Caco-2 (cell line): ENCODE results near the gene CKLF. TPM values are rescaled to one million over a fixed set of nuclear protein-coding genes. Genes with fewer than 3 reads are reported as not detected.
"Not testable (repeated sequence)": the region's sequence is repeated elsewhere in the genome, so short reads cannot be mapped to it uniquely, and the experiment has no call there.

Experiments used
- BruUV-seq: library from RNA; stranded (reverse); fragments of 400-500 nt; replicated peaks from 2 replicates; lab custom pipeline; 2021; lab: Mats Ljungman, UMichigan
- CTCF ChIA-PET: fragments of 300-600 bp; sonication (Branson Sonifier 250); formaldehyde crosslinking; loops from one replicate; lab custom pipeline; 2022; ENCODE audit warnings: antibody characterized with exemption; lab: Charles Lee
- POLR2A ChIA-PET: fragments of 300-600 bp; sonication (Branson Sonifier 250); formaldehyde crosslinking; loops from one replicate; lab custom pipeline; 2022; ENCODE audit warnings: antibody characterized with exemption; lab: Charles Lee
- DNase-seq, 2 experiments: peaks; one replicate each; pipeline versions ENCODE4 v3.0.0 to v3.0.0-alpha.2; 2020 to 2022
- H3K27me3 ChIP-seq: replicated peaks from 2 replicates; pipeline ENCODE4 v1.6.0; 2011; ENCODE audit warnings: low read length; ENCODE audit not compliant: control insufficient read depth, insufficient read depth
- H3K36me3 ChIP-seq: 2 replicates; pipeline ENCODE4 v1.5.1; 2011; ENCODE audit warnings: low read length; ENCODE audit not compliant: control insufficient read depth, insufficient read depth
- H3K4me1 ChIP-seq: fragments of 250-450 bp; sonication (Bioruptor Pico); 2 replicates; pipeline ENCODE4 v1.5.1; 2020; ENCODE audit warnings: mild to moderate bottlenecking
- H3K4me3 ChIP-seq: 2 replicates; pipeline ENCODE4 v1.5.1; 2011; ENCODE audit warnings: low read depth, mild to moderate bottlenecking, control low read depth, low read length
- H3K9me3 ChIP-seq: fragments of 250-450 bp; sonication (Bioruptor Pico); 2 replicates; pipeline ENCODE4 v1.5.1; 2020; ENCODE audit warnings: mild to moderate bottlenecking, moderate library complexity
- H3K27ac Mint-ChIP-seq: one replicate; pipeline ENCODE4 v1.8.0; 2022; ENCODE audit warnings: mixed read lengths; ENCODE audit not compliant: unreplicated experiment
- H3K27me3 Mint-ChIP-seq: one replicate; pipeline ENCODE4 v1.8.0; 2022; ENCODE audit warnings: mixed read lengths; ENCODE audit not compliant: insufficient read depth, unreplicated experiment
- H3K36me3 Mint-ChIP-seq: one replicate; pipeline ENCODE4 v1.8.0; 2022; ENCODE audit warnings: mild to moderate bottlenecking, mixed read lengths; ENCODE audit not compliant: insufficient read depth, unreplicated experiment
- H3K4me1 Mint-ChIP-seq: one replicate; pipeline ENCODE4 v1.8.0; 2022; ENCODE audit warnings: low read depth, mixed read lengths; ENCODE audit not compliant: unreplicated experiment
- H3K4me3 Mint-ChIP-seq: one replicate; pipeline ENCODE4 v1.8.0; 2022; ENCODE audit warnings: mild to moderate bottlenecking, moderate library complexity, mixed read lengths; ENCODE audit not compliant: unreplicated experiment
- H3K9me3 Mint-ChIP-seq: one replicate; pipeline ENCODE4 v1.8.0; 2022; ENCODE audit warnings: mixed read lengths; ENCODE audit not compliant: unreplicated experiment
- CTCF ChIP-seq, 2 experiments: fragments of 200-600 bp in 1 of 2; IDR thresholded peaks; 1 replicate in 1 of 2; 2 replicates in 1 of 2; pipeline versions ENCODE4 v1.5.1 to v1.8.0; 2011 to 2022; ENCODE audit warnings: antibody characterized with exemption in 1 of 2, control low read depth in 1 of 2, inconsistent platforms in 1 of 2, low read depth in 1 of 2, low read length in 1 of 2, mild to moderate bottlenecking in 1 of 2, moderate library complexity in 1 of 2; ENCODE audit not compliant: insufficient read depth in 1 of 2, severe bottlenecking in 1 of 2, unreplicated experiment in 1 of 2
- intact Hi-C: fragments of 100-400 bp; cut with micrococcal nuclease; formaldehyde crosslinking; loops from one replicate; pipeline ENCODE4 v1.10.0; 2022; ENCODE audit not compliant: unreplicated experiment
- total RNA-seq: library from RNA; stranded (reverse); gene quantifications from 2 replicates; pipeline ENCODE4 v1.2.3, GENCODE V29; 2022

The CKLF gene
- total RNA-seq, 1 experiment from 2014 or later, result 103 TPM

GRCh38 chr16:66566051-66566901 lies 13.9 kb downstream of the CKLF start, which contains the start of gene CMTM1:
CMTM1 (plus strand) TSS chr16:66566439; CDS start chr16:66566514, 75 bp downstream.
- POLR2A ChIA-PET, result no interaction called here
- no peak for TF ChIP-seq CTCF (IDR thresholded peaks at IDR 0.05; ENCODE audit: insufficient read depth in 1 of 2, low read depth in 1 of 2, low read length in 1 of 2, severe bottlenecking in 1 of 2, unreplicated experiment in 1 of 2)
- H3K4me3 Mint-ChIP-seq, result no peak within 1 kb of the TSS
- Histone ChIP-seq H3K9me3 (no peaks in the 10 kb centered on the region), H3K36me3 (peaks cover 4% of the 10 kb centered on the region), H3K4me3 (no peak within 1 kb of the TSS), H3K27me3 (no peaks in the 10 kb centered on the region), H3K4me1 (no peaks in the 10 kb centered on the region)
- H3K9me3 Mint-ChIP-seq, result no peaks in the 10 kb centered on the region
- no peaks in the 10 kb centered on the region for H3K27me3 Mint-ChIP-seq
- no peak for DNase-seq
- intact Hi-C loops, result no loop called here
- peaks cover 34% of the 10 kb centered on the region for H3K36me3 Mint-ChIP-seq
- no peaks in the 10 kb centered on the region for H3K4me1 Mint-ChIP-seq
- no TSS peak for BruUV-seq
- CTCF ChIA-PET, result interaction anchor here (1.4 kb wide), 1 partner anchor 13 kb away, joined by 3 read pairs; no protein-coding TSS in a partner anchor
- no peak within 1 kb of the TSS for H3K27ac Mint-ChIP-seq

- H3K4me1 Mint-ChIP-seq, H3K4me1 ChIP-seq, H3K4me3 Mint-ChIP-seq, H3K27ac Mint-ChIP-seq, DNase-seq, CTCF ChIA-PET, H3K4me3 ChIP-seq, BruUV-seq, intact Hi-C loops, H3K36me3 ChIP-seq, POLR2A ChIA-PET, H3K9me3 Mint-ChIP-seq, H3K27me3 Mint-ChIP-seq, H3K9me3 ChIP-seq, H3K27me3 ChIP-seq: not testable (repeated sequence)
- H3K36me3 Mint-ChIP-seq, result peaks cover 29% of the 10 kb centered on the region
Observed at GRCh38 chr16:66567270-66567669, 14.9 kb downstream of the CKLF start.

- BruUV-seq, result no TSS peak
- no peak for TF ChIP-seq CTCF (IDR thresholded peaks at IDR 0.05; ENCODE audit: insufficient read depth in 1 of 2, low read depth in 1 of 2, low read length in 1 of 2, severe bottlenecking in 1 of 2, unreplicated experiment in 1 of 2)
- H3K9me3 Mint-ChIP-seq, result no peaks in the 10 kb centered on the region
Observed at GRCh38 chr16:66568355-66568754, 16.0 kb downstream of the CKLF start.

More at GRCh38 chr16:66568355-66568754, 16.0 kb downstream of the CKLF start:
- Histone ChIP-seq H3K4me3 (no peak overlapping the region), H3K36me3 (peaks cover 4% of the 10 kb centered on the region; the same call in 1 of the 2 replicates), H3K9me3 (no peaks in the 10 kb centered on the region), H3K27me3 (no peaks in the 10 kb centered on the region), H3K4me1 (no peaks in the 10 kb centered on the region)
- no peak overlapping the region for H3K27ac Mint-ChIP-seq
- H3K27me3 Mint-ChIP-seq, result no peaks in the 10 kb centered on the region
- peaks cover 27% of the 10 kb centered on the region for H3K36me3 Mint-ChIP-seq
- ChIA-PET POLR2A (no interaction called here), CTCF (no interaction called here)
- H3K4me3 Mint-ChIP-seq, result no peak overlapping the region
- intact Hi-C loops, result no loop called here
- no peak for DNase-seq
- no peaks in the 10 kb centered on the region for H3K4me1 Mint-ChIP-seq
